ENCODE measurements around the gene ARHGAP6. TPM values are rescaled to one million over a fixed set of nuclear protein-coding genes. Genes with fewer than 3 reads are reported as not detected.

ARHGAP6 gene
- total and polyA plus RNA-seq, 3 donors from 2014 or later = 4.8 to 11.8 (median 5.7) TPM

- no peaks in the 10 kb centered on the region for H3K9me3 ChIP-seq
- no peak overlapping the region for H3K4me3 ChIP-seq
- intact Hi-C loops (cut with DNase I; ENCODE audit: low total_unique reads) = no loop called here
- H3K27ac ChIP-seq = no peak overlapping the region
- no peaks in the 10 kb centered on the region for H3K27me3 ChIP-seq
- no peaks in the 10 kb centered on the region for H3K4me1 ChIP-seq
- no peaks in the 10 kb centered on the region for H3K36me3 ChIP-seq (ENCODE audit: low read depth, missing control alignments)
- no peak for DNase-seq
- 71 to 100% methylated on average over 1 of the region's 1 CpG for WGBS, 2 donors
- TF ChIP-seq, protein P1, sequence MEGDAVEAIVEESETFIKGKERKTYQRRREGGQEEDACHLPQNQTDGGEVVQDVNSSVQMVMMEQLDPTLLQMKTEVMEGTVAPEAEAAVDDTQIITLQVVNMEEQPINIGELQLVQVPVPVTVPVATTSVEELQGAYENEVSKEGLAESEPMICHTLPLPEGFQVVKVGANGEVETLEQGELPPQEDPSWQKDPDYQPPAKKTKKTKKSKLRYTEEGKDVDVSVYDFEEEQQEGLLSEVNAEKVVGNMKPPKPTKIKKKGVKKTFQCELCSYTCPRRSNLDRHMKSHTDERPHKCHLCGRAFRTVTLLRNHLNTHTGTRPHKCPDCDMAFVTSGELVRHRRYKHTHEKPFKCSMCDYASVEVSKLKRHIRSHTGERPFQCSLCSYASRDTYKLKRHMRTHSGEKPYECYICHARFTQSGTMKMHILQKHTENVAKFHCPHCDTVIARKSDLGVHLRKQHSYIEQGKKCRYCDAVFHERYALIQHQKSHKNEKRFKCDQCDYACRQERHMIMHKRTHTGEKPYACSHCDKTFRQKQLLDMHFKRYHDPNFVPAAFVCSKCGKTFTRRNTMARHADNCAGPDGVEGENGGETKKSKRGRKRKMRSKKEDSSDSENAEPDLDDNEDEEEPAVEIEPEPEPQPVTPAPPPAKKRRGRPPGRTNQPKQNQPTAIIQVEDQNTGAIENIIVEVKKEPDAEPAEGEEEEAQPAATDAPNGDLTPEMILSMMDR (IDR thresholded peaks at IDR 0.05) = no peak
- no peak for TF ChIP-seq POLR2A (IDR thresholded peaks at IDR 0.05)
Measured at GRCh38 chrX:11611965-11612364, 53.8 kb downstream of the ARHGAP6 start.

GRCh38 chrX:11611161-11611560, 54.6 kb downstream of the ARHGAP6 start:
- Histone ChIP-seq H3K27me3 (no peaks in the 10 kb centered on the region), H3K27ac (no peak overlapping the region), H3K36me3 (ENCODE audit: low read depth, missing control alignments) (no peaks in the 10 kb centered on the region), H3K4me3 (no peak overlapping the region), H3K9me3 (no peaks in the 10 kb centered on the region), H3K4me1 (no peaks in the 10 kb centered on the region)
- intact Hi-C loops (cut with DNase I; ENCODE audit: low total_unique reads) = no loop called here
- no peak for TF ChIP-seq POLR2A (IDR thresholded peaks at IDR 0.05)
- TF ChIP-seq, protein P1 (IDR thresholded peaks at IDR 0.05) = no peak
- WGBS, 2 donors = 63 to 73% methylated on average over 1 of the region's 1 CpG
- DNase-seq = no peak

GRCh38 chrX:11609109-11609508, 56.6 kb downstream of the ARHGAP6 start:
- Histone ChIP-seq H3K4me1 (no peaks in the 10 kb centered on the region), H3K27me3 (no peaks in the 10 kb centered on the region), H3K4me3 (no peak overlapping the region), H3K36me3 (ENCODE audit: low read depth, missing control alignments) (no peaks in the 10 kb centered on the region), H3K27ac (no peak overlapping the region), H3K9me3 (no peaks in the 10 kb centered on the region)
- intact Hi-C loops (cut with DNase I; ENCODE audit: low total_unique reads) = no loop called here
- DNase-seq = no peak
- WGBS, 2 donors = 91 to 94% methylated on average over 2 of the region's 2 CpGs
- TF ChIP-seq, protein P1 (IDR thresholded peaks at IDR 0.05) = no peak
- TF ChIP-seq POLR2A (IDR thresholded peaks at IDR 0.05) = no peak

GRCh38 chrX:11606408-11606807, 59.3 kb downstream of the ARHGAP6 start:
- no peaks in the 10 kb centered on the region for H3K27me3 ChIP-seq
- no peaks in the 10 kb centered on the region for H3K9me3 ChIP-seq
- intact Hi-C loops (cut with DNase I; ENCODE audit: low total_unique reads) = no loop called here
- no peak overlapping the region for H3K27ac ChIP-seq
- H3K36me3 ChIP-seq (ENCODE audit: low read depth, missing control alignments) = no peaks in the 10 kb centered on the region
- no peak overlapping the region for H3K4me3 ChIP-seq
- DNase-seq = no peak
- H3K4me1 ChIP-seq = no peaks in the 10 kb centered on the region
- no peak for TF ChIP-seq POLR2A (IDR thresholded peaks at IDR 0.05)
- TF ChIP-seq, protein P1 (IDR thresholded peaks at IDR 0.05) = no peak

DNA sequence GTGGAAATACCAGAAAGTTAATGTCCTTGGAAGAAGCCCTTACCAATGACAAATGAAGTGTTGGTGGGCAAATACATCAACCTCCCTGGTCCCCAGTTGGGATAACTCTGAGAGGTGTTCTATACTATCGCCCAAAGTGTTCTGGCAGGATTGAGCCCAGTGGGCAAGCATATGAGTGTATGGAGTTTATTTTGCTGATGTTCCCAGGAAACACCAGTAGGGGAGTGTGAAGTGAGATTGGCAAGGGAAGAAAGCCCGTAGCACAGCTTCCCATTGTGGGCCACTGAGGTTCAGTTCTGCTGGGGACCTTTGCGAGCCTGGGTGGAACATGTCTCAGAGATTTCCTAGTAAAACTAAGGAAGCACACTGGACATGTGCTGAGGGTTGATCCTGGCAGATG, 65.1 kb downstream of the ARHGAP6 start:
- intact Hi-C loops (cut with DNase I; ENCODE audit: low total_unique reads) = no loop called here
- no peak for DNase-seq
- H3K27me3 ChIP-seq = no peaks in the 10 kb centered on the region
- H3K27ac ChIP-seq = no peak overlapping the region
- no peaks in the 10 kb centered on the region for H3K4me1 ChIP-seq
- no peaks in the 10 kb centered on the region for H3K9me3 ChIP-seq
- 94% methylated on average over 3 of the region's 3 CpGs; no CpG with 5 or more reads in 1 of the 2 donors for WGBS, 2 donors
- no peak for TF ChIP-seq POLR2A (IDR thresholded peaks at IDR 0.05)
- TF ChIP-seq, protein P1 (IDR thresholded peaks at IDR 0.05) = no peak
- H3K36me3 ChIP-seq (ENCODE audit: low read depth, missing control alignments) = no peaks in the 10 kb centered on the region
- no peak overlapping the region for H3K4me3 ChIP-seq
